ENCODE results near the gene KCNIP3.

KCNIP3 gene

GRCh38 chr2:95312543-95313201, 15.5 kb downstream of the KCNIP3 start:
- H3K36me3 Mint-ChIP-seq, result no peaks in the 10 kb centered on the region
- H3K27me3 Mint-ChIP-seq, result peaks cover 42% of the 10 kb centered on the region
- H3K27ac Mint-ChIP-seq, result no peak overlapping the region
- H3K4me3 Mint-ChIP-seq, result no peak overlapping the region
- no peak for ATAC-seq
- no peaks in the 10 kb centered on the region for H3K4me1 Mint-ChIP-seq
- H3K9me3 Mint-ChIP-seq, result no peaks in the 10 kb centered on the region

GRCh38 chr2:95313296-95314131, 16.4 kb downstream of the KCNIP3 start:
- no peaks in the 10 kb centered on the region for H3K36me3 Mint-ChIP-seq
- H3K4me3 Mint-ChIP-seq, result no peak overlapping the region
- H3K9me3 Mint-ChIP-seq, result no peaks in the 10 kb centered on the region
- no peak overlapping the region for H3K27ac Mint-ChIP-seq
- no peak for ATAC-seq
- no peaks in the 10 kb centered on the region for H3K4me1 Mint-ChIP-seq
- H3K27me3 Mint-ChIP-seq, result peaks cover 49% of the 10 kb centered on the region

DNA sequence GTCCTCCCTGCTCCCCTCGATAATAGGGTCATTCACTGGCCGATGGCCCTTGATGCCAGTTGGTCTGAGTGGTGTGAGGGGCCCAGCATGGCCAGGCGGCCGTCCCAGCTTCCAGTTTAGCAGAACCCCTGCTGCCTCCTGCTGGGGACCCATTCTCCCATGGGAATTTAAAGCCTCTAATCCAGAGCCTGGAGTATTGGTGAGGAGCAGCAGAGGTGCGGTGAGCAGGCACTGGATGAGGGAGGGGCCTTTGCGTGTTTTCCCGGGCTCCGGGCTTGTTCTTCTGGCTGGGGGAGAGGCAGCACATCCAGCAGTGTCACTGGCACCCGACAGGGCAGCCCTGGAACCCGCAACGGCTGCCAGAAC, 17.4 kb downstream of the KCNIP3 start:
- no peak for ATAC-seq
- Mint-ChIP-seq H3K27ac (no peak overlapping the region), H3K9me3 (no peaks in the 10 kb centered on the region), H3K36me3 (no peaks in the 10 kb centered on the region), H3K27me3 (peaks cover 52% of the 10 kb centered on the region), H3K4me3 (no peak overlapping the region), H3K4me1 (no peaks in the 10 kb centered on the region)

- H3K27ac Mint-ChIP-seq, result no peak overlapping the region
- ATAC-seq, result no peak
- H3K4me3 Mint-ChIP-seq, result no peak overlapping the region
- peaks cover 52% of the 10 kb centered on the region for H3K27me3 Mint-ChIP-seq
- H3K9me3 Mint-ChIP-seq, result no peaks in the 10 kb centered on the region
- H3K4me1 Mint-ChIP-seq, result no peaks in the 10 kb centered on the region
- H3K36me3 Mint-ChIP-seq, result no peaks in the 10 kb centered on the region
Measured at GRCh38 chr2:95314964-95315611, 17.9 kb downstream of the KCNIP3 start.

DNA sequence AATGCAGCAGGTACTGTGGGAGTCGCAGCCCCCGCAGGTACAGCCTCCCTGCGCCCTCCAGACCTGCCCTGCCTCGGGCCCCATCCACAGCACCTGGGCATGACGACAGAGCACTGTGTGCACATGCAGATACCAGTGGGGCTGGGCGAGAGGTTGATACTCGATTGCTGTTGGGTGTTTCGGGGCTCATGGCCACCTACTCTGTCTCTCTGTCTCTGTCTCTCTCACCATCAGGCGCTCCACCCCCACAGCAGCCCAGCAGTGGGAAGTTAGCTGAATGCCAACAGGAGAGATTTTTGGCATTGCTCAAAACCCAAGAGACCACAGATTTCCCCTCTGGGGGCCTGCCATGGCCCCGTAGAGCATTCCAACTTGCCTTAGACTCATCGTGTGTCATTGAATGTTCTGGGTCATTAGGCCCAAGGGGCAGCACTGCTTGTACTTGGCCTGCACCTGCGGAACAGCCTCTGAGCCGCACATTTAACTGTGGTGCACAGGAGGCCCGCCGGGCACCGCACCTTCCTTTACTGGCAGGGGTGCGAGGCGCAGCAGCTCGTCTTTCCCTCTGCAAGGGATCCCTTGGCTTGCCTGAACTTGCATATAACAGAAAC, 18.8 kb downstream of the KCNIP3 start:
- Mint-ChIP-seq H3K27me3 (peaks cover 52% of the 10 kb centered on the region), H3K9me3 (no peaks in the 10 kb centered on the region), H3K27ac (no peak overlapping the region), H3K4me3 (no peak overlapping the region), H3K4me1 (no peaks in the 10 kb centered on the region), H3K36me3 (no peaks in the 10 kb centered on the region)
- no peak for ATAC-seq

GRCh38 chr2:95316466-95317122, 19.4 kb downstream of the KCNIP3 start:
- H3K4me3 Mint-ChIP-seq, result no peak overlapping the region
- no peaks in the 10 kb centered on the region for H3K4me1 Mint-ChIP-seq
- no peak for ATAC-seq
- peaks cover 52% of the 10 kb centered on the region for H3K27me3 Mint-ChIP-seq
- H3K9me3 Mint-ChIP-seq, result no peaks in the 10 kb centered on the region
- no peak overlapping the region for H3K27ac Mint-ChIP-seq
- H3K36me3 Mint-ChIP-seq, result no peaks in the 10 kb centered on the region

GRCh38 chr2:95317123-95317500, 20.0 kb downstream of the KCNIP3 start:
- H3K27me3 Mint-ChIP-seq, result peaks cover 52% of the 10 kb centered on the region
- no peak overlapping the region for H3K27ac Mint-ChIP-seq
- no peak for ATAC-seq
- H3K4me3 Mint-ChIP-seq, result no peak overlapping the region
- H3K9me3 Mint-ChIP-seq, result no peaks in the 10 kb centered on the region
- no peaks in the 10 kb centered on the region for H3K36me3 Mint-ChIP-seq
- no peaks in the 10 kb centered on the region for H3K4me1 Mint-ChIP-seq

GRCh38 chr2:95317665-95318425, 20.7 kb downstream of the KCNIP3 start:
- peak; percentile 8 for ATAC-seq
- Mint-ChIP-seq H3K9me3 (no peaks in the 10 kb centered on the region), H3K36me3 (no peaks in the 10 kb centered on the region), H3K4me3 (no peak overlapping the region), H3K27me3 (peaks cover 49% of the 10 kb centered on the region), H3K4me1 (no peaks in the 10 kb centered on the region), H3K27ac (no peak overlapping the region)

DNA sequence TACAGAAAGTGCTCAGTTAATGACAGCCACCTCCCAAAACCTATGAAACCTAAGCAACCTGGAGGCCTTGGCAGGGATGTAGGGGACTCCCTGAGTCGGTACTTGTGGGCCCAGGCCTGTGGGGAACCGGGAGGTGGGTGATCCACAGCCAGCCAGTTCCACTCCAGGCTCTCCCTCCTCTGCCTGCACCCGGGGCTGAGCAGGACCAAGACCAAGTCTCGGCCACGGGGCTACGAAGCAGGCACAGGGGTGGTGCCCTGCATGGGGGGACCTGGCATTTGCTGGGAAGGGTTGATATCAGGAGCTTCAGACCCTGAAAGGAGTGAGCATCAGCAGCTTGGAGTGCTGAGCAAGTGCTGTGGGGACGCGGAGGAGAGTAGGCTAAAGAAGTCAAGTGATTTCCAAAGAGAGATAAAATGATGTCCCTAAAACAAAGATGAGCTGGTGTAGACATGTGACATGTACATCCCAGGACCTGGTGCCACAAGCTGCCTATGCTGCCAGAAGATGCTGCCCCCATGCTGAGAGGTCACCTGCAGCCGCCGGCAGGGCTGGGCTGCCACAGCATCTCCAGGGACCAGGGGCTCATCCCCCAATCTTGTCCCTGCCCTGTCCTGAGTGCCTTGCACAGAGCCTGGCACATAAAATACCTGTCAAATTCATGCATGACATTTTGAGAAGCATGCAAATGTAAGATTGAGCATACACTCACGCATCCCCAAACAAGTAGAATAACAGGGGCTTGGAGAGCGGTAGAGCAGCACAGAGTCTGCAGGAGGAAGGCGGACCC, 21.5 kb downstream of the KCNIP3 start:
- no peak for ATAC-seq
- Mint-ChIP-seq H3K27me3 (peaks cover 41% of the 10 kb centered on the region), H3K4me1 (no peaks in the 10 kb centered on the region), H3K36me3 (no peaks in the 10 kb centered on the region), H3K27ac (no peak overlapping the region), H3K4me3 (no peak overlapping the region), H3K9me3 (no peaks in the 10 kb centered on the region)

GRCh38 chr2:95319481-95320343, 22.6 kb downstream of the KCNIP3 start:
- Mint-ChIP-seq H3K36me3 (no peaks in the 10 kb centered on the region), H3K4me1 (no peaks in the 10 kb centered on the region), H3K27me3 (peaks cover 35% of the 10 kb centered on the region), H3K9me3 (no peaks in the 10 kb centered on the region), H3K4me3 (no peak overlapping the region), H3K27ac (no peak overlapping the region)
- ATAC-seq, result no peak

DNA sequence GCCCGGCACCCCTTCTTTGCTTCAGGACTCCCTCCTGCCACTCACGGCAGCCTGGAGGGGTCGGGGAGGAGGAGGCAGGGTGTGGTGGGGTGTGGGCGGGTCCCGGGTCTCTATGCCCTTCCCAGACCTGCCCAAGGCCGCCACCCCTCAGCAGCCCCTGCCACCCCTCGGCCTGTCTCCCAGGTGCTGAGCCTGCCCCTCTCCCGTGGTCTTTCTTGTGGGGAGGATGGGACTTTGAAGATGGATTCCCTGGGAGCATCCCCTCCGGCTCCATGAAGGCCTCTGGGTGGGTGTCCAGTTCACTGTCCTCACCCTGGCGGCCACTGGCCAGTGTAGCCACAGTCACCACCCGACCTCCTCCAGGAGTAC, 23.2 kb downstream of the KCNIP3 start:
- H3K36me3 Mint-ChIP-seq, result no peaks in the 10 kb centered on the region
- H3K4me1 Mint-ChIP-seq, result no peaks in the 10 kb centered on the region
- H3K9me3 Mint-ChIP-seq, result no peaks in the 10 kb centered on the region
- H3K4me3 Mint-ChIP-seq, result no peak overlapping the region
- peaks cover 29% of the 10 kb centered on the region for H3K27me3 Mint-ChIP-seq
- ATAC-seq, result no peak
- no peak overlapping the region for H3K27ac Mint-ChIP-seq

DNA sequence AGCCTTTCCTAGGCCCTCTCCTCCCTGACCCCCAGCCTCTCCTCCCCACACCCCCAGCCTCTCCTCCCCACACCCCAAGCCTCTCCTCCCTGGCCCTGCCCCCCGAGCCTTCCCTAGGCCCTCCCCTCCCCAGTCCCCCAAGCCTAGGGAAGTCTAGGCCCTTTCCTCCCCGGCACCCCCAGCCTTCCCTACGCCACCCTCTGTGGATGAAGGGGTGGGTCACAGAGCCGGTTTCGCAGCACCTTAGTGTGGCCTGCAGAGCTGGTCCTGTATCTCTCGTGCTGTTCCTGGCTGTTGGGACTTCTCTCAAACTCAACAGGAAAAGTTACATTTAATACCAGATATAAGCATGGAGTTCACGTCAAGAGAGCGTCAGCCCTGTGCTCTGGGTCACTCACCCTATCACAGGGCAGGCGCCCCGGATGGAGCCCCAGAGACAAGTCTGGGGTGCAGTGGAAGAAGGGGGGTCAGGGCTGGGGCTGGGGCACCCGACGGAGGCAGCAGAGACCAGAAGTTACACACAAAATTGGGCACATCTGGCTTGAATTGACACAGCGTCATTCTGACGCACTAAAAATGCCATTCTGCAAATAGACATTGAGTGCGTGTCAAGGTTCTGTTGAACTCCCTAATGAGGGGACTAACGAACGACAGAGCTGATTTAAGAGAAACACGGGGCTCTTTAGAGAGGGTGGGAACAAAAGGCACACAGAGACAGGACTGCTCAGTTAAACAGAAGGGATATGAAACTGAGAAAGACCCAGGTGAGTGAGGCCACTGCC, 24.0 kb downstream of the KCNIP3 start:
- Mint-ChIP-seq H3K4me3 (no peak overlapping the region), H3K27me3 (peaks cover 21% of the 10 kb centered on the region), H3K36me3 (no peaks in the 10 kb centered on the region), H3K9me3 (peaks cover 7% of the 10 kb centered on the region), H3K27ac (no peak overlapping the region), H3K4me1 (no peaks in the 10 kb centered on the region)
- ATAC-seq, result no peak
